MCF 10A (cell line): ENCODE measurements around the gene FRMPD1. TPM values are rescaled to one million over a fixed set of nuclear protein-coding genes. Genes with fewer than 3 reads are reported as not detected.

Experiments
- BruUV-seq: library from RNA; stranded (reverse); fragments of 400-500 nt; replicated peaks from 2 replicates; lab custom pipeline; 2021; lab: Mats Ljungman, UMichigan
- CTCF ChIA-PET: fragments of 300-600 bp; sonication (Branson Sonifier 250); formaldehyde crosslinking; extraction: SDS; loops from one replicate; lab custom pipeline; 2021; ENCODE audit warnings: antibody characterized with exemption, inconsistent platforms; lab: Yijun Ruan, JAX
- POLR2A ChIA-PET: fragments of 300-600, 350-650 bp; sonication (Branson Sonifier 250); formaldehyde crosslinking; extraction: SDS; loops from one replicate; lab custom pipeline; 2020; ENCODE audit warnings: antibody characterized with exemption, inconsistent platforms; lab: Yijun Ruan, JAX
- DNase-seq: peaks from one replicate; pipeline ENCODE4 v3.0.0-alpha.2; 2018; ENCODE audit not compliant: unreplicated experiment
- H3K27ac Mint-ChIP-seq: one replicate; pipeline ENCODE4 v1.8.0; 2022; ENCODE audit warnings: mild to moderate bottlenecking, low read depth, mixed read lengths; ENCODE audit not compliant: unreplicated experiment
- H3K27me3 Mint-ChIP-seq: one replicate; pipeline ENCODE4 v1.8.0; 2022; ENCODE audit warnings: mixed read lengths; ENCODE audit not compliant: insufficient read depth, unreplicated experiment
- H3K36me3 Mint-ChIP-seq: one replicate; pipeline ENCODE4 v1.8.0; 2022; ENCODE audit warnings: mild to moderate bottlenecking, moderate library complexity, mixed read lengths; ENCODE audit not compliant: insufficient read depth, unreplicated experiment
- H3K4me1 Mint-ChIP-seq: one replicate; pipeline ENCODE4 v1.8.0; 2022; ENCODE audit warnings: mixed read lengths; ENCODE audit not compliant: insufficient read depth, unreplicated experiment
- H3K4me3 Mint-ChIP-seq: one replicate; pipeline ENCODE4 v1.8.0; 2022; ENCODE audit warnings: mild to moderate bottlenecking, moderate library complexity, mixed read lengths; ENCODE audit not compliant: unreplicated experiment
- H3K9me3 Mint-ChIP-seq: one replicate; pipeline ENCODE4 v1.8.0; 2022; ENCODE audit warnings: mixed read lengths; ENCODE audit not compliant: unreplicated experiment
- CTCF ChIP-seq: fragments of 200-600 bp; IDR thresholded peaks from one replicate; pipeline ENCODE4 v1.8.0; 2022; ENCODE audit warnings: antibody characterized with exemption, mild to moderate bottlenecking; ENCODE audit not compliant: unreplicated experiment
- intact Hi-C: fragments of 100-400 bp; cut with micrococcal nuclease; formaldehyde crosslinking; loops from 2 replicates; pipeline ENCODE4 v1.14.1; 2022
- total RNA-seq: library from RNA; stranded (reverse); gene quantifications from 2 replicates; pipeline ENCODE4 v1.2.3, GENCODE V29; 2022

FRMPD1 gene
- total RNA-seq, 1 experiment from 2014 or later = not detected

DNA sequence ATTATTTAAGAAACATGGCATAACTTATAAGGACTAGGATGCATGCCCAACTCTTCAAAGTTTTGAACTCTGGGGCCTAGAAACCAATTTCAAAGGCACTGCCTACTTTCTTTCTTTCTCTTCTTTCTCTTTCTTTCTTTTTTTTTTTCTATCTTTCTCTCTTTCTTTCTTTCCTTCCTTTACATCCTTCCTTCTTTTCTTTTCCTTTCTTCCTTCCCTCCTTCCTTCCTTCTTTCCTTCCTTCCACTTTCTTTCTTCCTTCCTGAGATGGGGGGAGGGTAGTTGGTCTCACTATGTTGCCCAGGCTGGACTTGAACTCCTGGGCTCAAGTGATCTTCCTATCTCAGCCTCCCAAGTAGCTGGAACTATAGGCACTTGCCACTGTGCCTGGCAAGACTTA, 42.5 kb upstream of the FRMPD1 start:
- CTCF ChIA-PET = no interaction called here
- no TSS peak for BruUV-seq
- POLR2A ChIA-PET = interaction anchor here (0.9 kb wide), 1 partner anchor 16 kb away, joined by 3 read pairs; the partner anchor contains the start of gene TOMM5
- Mint-ChIP-seq H3K4me1 (peaks cover 2% of the 10 kb centered on the region), H3K27ac (no peak overlapping the region), H3K9me3 (no peaks in the 10 kb centered on the region), H3K27me3 (peaks cover 53% of the 10 kb centered on the region), H3K4me3 (no peak overlapping the region), H3K36me3 (no peaks in the 10 kb centered on the region)
- intact Hi-C loops = no loop called here
- no peak for TF ChIP-seq CTCF
- no peak for DNase-seq

GRCh38 chr9:37609735-37610397, 40.9 kb upstream of the FRMPD1 start:
- no peak overlapping the region for H3K4me3 Mint-ChIP-seq
- H3K36me3 Mint-ChIP-seq = no peaks in the 10 kb centered on the region
- H3K9me3 Mint-ChIP-seq = no peaks in the 10 kb centered on the region
- H3K27me3 Mint-ChIP-seq = peaks cover 49% of the 10 kb centered on the region
- POLR2A ChIA-PET = no interaction called here
- no peak for DNase-seq
- BruUV-seq = no TSS peak
- intact Hi-C loops = no loop called here
- CTCF ChIA-PET = no interaction called here
- no peak overlapping the region for H3K27ac Mint-ChIP-seq
- no peaks in the 10 kb centered on the region for H3K4me1 Mint-ChIP-seq
- TF ChIP-seq CTCF = no peak

DNA sequence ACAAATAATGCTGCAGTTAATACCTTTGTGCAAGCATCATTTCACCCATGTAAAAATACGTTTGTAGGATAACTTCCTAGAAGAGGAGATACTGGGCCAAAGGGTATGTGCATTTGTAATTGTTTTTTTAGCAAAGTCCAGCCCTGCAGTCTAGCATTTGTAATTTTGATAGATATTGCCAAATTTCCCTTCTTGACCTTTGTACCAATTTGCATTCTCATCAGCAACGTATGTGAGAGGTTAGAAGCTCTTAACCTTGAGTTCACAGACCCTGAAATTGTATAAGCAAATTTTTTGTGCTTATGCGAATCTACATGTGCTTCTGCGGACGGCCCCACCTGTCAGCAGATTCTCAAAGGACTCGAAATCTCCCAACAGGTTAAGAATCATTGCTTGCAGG, 39.7 kb upstream of the FRMPD1 start:
- BruUV-seq = no TSS peak
- Mint-ChIP-seq H3K27ac (no peak overlapping the region), H3K36me3 (no peaks in the 10 kb centered on the region), H3K4me1 (no peaks in the 10 kb centered on the region), H3K27me3 (peaks cover 44% of the 10 kb centered on the region), H3K4me3 (no peak overlapping the region), H3K9me3 (no peaks in the 10 kb centered on the region)
- no peak for DNase-seq
- POLR2A ChIA-PET = interaction anchor here (0.6 kb wide), 1 partner anchor 62 kb away, joined by 3 read pairs; no protein-coding TSS in a partner anchor
- CTCF ChIA-PET = no interaction called here
- intact Hi-C loops = no loop called here
- no peak for TF ChIP-seq CTCF

DNA sequence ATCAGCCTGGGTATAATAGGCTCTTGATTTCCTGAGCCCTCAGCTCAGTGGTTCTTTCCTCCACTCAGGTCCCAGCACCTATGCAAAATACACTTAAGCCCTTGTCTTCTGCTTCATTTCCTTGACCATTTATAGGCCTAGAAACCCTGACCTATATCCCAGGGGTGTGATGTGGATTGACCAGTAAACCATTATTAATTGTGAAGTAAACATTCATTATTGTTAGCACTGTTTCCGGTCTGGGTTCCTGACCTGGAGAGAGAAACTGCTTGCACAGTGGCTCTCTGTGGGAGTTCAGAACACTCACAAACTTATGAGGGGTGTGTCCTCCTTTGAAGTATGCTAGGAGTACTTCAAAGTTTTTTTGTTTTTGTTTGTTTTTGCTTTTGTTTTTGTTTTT, 38.8 kb upstream of the FRMPD1 start:
- H3K9me3 Mint-ChIP-seq = no peaks in the 10 kb centered on the region
- no TSS peak for BruUV-seq
- H3K27me3 Mint-ChIP-seq = peaks cover 34% of the 10 kb centered on the region
- DNase-seq = no peak
- CTCF ChIA-PET = no interaction called here
- H3K4me3 Mint-ChIP-seq = no peak overlapping the region
- no peak overlapping the region for H3K27ac Mint-ChIP-seq
- no peaks in the 10 kb centered on the region for H3K36me3 Mint-ChIP-seq
- intact Hi-C loops = no loop called here
- TF ChIP-seq CTCF = no peak
- POLR2A ChIA-PET = no interaction called here
- H3K4me1 Mint-ChIP-seq = no peaks in the 10 kb centered on the region
